H1 (cell line): Measurements from ENCODE around the gene PLCL1. TPM values are rescaled to one million over a fixed set of nuclear protein-coding genes. Genes with fewer than 3 reads are reported as not detected.

Experiments
- CTCF ChIA-PET: fragments of 300-600 bp; sonication (Branson Sonifier 250); formaldehyde crosslinking; loops from one replicate; lab custom pipeline; 2021; ENCODE audit not compliant: partially characterized antibody; lab: Charles Lee
- POLR2A ChIA-PET: fragments of 300-600 bp; sonication (Branson Sonifier 250); formaldehyde crosslinking; loops from one replicate; lab custom pipeline; 2021; ENCODE audit warnings: inconsistent platforms; ENCODE audit not compliant: partially characterized antibody; lab: Charles Lee
- DNase-seq, 2 experiments: peaks; one replicate each; pipeline versions ENCODE4 v3.0.0 to v3.0.0-alpha.2; 2010 to 2022; ENCODE audit warnings: low spot score in 2 of 2, low read depth in 1 of 2, mixed read lengths in 1 of 2
- FAIRE-seq: peaks from 2 replicates; lab custom pipeline; 2011; peaks lifted over from hg19 to GRCh38; lab: Jason Lieb, UNC
- H2AFZ ChIP-seq: 2 replicates; pipeline ENCODE4 v1.8.1; 2012; ENCODE audit warnings: low read length, inconsistent platforms
- H2AK5ac ChIP-seq: 2 replicates; pipeline ENCODE4 v1.6.1; 2013; ENCODE audit warnings: low read depth, low read length
- H2BK120ac ChIP-seq: replicated peaks from 2 replicates; pipeline ENCODE3; 2013; ENCODE audit warnings: low read depth, low read length, inconsistent platforms
- H2BK12ac ChIP-seq: 2 replicates; pipeline ENCODE4 v1.6.1; 2013; ENCODE audit warnings: low read depth, low read length
- H2BK15ac ChIP-seq: 2 replicates; pipeline ENCODE4 v1.6.1; 2013; ENCODE audit warnings: low read length
- H2BK20ac ChIP-seq: 2 replicates; pipeline ENCODE4 v1.6.1; 2013; ENCODE audit warnings: low read length
- H2BK5ac ChIP-seq: 2 replicates; pipeline ENCODE4 v1.6.1; 2013; ENCODE audit warnings: low read depth, low read length
- H3K14ac ChIP-seq: 2 replicates; pipeline ENCODE4 v1.6.1; 2013; ENCODE audit warnings: inconsistent platforms; ENCODE audit not compliant: insufficient read length
- H3K18ac ChIP-seq: 2 replicates; pipeline ENCODE4 v1.6.1; 2013; ENCODE audit warnings: low read length; ENCODE audit errors: extremely low read depth
- H3K23ac ChIP-seq: 2 replicates; pipeline ENCODE4 v1.6.1; 2013; ENCODE audit warnings: inconsistent platforms; ENCODE audit not compliant: insufficient read length
- H3K23me2 ChIP-seq: 2 replicates; pipeline ENCODE4 v1.6.1; 2013; ENCODE audit warnings: low read depth, low read length
- H3K27ac ChIP-seq: 2 replicates; pipeline ENCODE4 v1.6.1; 2011; ENCODE audit warnings: low read depth, low read length, inconsistent platforms
- H3K27me3 ChIP-seq, 4 experiments: replicated peaks in 1 of 4; 1 replicate in 1 of 4; 2 replicates in 3 of 4; pipeline versions ENCODE4 v1.6.1 to v1.8.1; 2011 to 2013; ENCODE audit warnings: low read length in 3 of 4, mild to moderate bottlenecking in 3 of 4, inconsistent platforms in 2 of 4, mixed read lengths in 2 of 4, moderate library complexity in 1 of 4; ENCODE audit not compliant: control insufficient read depth in 3 of 4, insufficient read depth in 3 of 4; ENCODE audit errors: extremely low read depth in 1 of 4
- H3K36me3 ChIP-seq, 4 experiments: 2 replicates each; pipeline versions ENCODE4 v1.6.1 to v1.8.1; 2011 to 2013; ENCODE audit warnings: mild to moderate bottlenecking in 4 of 4, low read length in 3 of 4, moderate library complexity in 2 of 4, control low read depth in 1 of 4, inconsistent platforms in 1 of 4; ENCODE audit not compliant: insufficient read depth in 4 of 4, control insufficient read depth in 2 of 4
- H3K4ac ChIP-seq: replicated peaks from 2 replicates; pipeline ENCODE3; 2013; ENCODE audit warnings: low read length, low read depth, mixed read lengths, inconsistent platforms; ENCODE audit not compliant: insufficient read length
- H3K4me1 ChIP-seq, 4 experiments: replicated peaks in 1 of 4; 1 replicate in 1 of 4; 2 replicates in 3 of 4; pipeline versions ENCODE4 v1.6.1 to v1.8.1; 2011 to 2013; ENCODE audit warnings: low read length in 3 of 4, inconsistent platforms in 2 of 4, mixed read lengths in 1 of 4; ENCODE audit not compliant: insufficient read depth in 4 of 4, control insufficient read depth in 3 of 4
- H3K4me2 ChIP-seq, 2 experiments: 2 replicates each; pipeline versions ENCODE4 v1.6.1 to v1.8.1; 2011 to 2013; ENCODE audit warnings: low read depth in 2 of 2, low read length in 2 of 2, control low read depth in 1 of 2, inconsistent platforms in 1 of 2, mild to moderate bottlenecking in 1 of 2; ENCODE audit not compliant: insufficient read depth in 1 of 2
- H3K4me3 ChIP-seq, 4 experiments: fragments of 200-600, 300-600 bp in 1 of 4; sonication (generic), shearing (Covaris generic), sonication (Bioruptor Twin) in 1 of 4; 2 replicates each; pipeline versions ENCODE4 v1.5.1 to v1.8.1; 2011 to 2016; ENCODE audit warnings: low read length in 4 of 4, low read depth in 3 of 4, control low read depth in 2 of 4, inconsistent platforms in 2 of 4, mild to moderate bottlenecking in 2 of 4, mixed read lengths in 1 of 4, moderate library complexity in 1 of 4; ENCODE audit not compliant: insufficient read depth in 2 of 4; ENCODE audit errors: extremely low read depth in 1 of 4
- H3K56ac ChIP-seq: replicated peaks from 2 replicates; pipeline ENCODE3; 2013; ENCODE audit warnings: low read depth, mild to moderate bottlenecking, mixed read lengths, low read length, inconsistent platforms; ENCODE audit not compliant: insufficient read length
- H3K79me1 ChIP-seq: 2 replicates; pipeline ENCODE4 v1.6.1; 2013; ENCODE audit warnings: low read depth, low read length, control low read depth
- H3K79me2 ChIP-seq, 2 experiments: 2 replicates each; pipeline versions ENCODE4 v1.6.1 to v1.8.1; 2012 to 2013; ENCODE audit warnings: low read length in 2 of 2, mild to moderate bottlenecking in 2 of 2, inconsistent platforms in 1 of 2; ENCODE audit not compliant: insufficient read depth in 2 of 2, control insufficient read depth in 1 of 2
- H3K9ac ChIP-seq, 4 experiments: replicated peaks in 1 of 4; 1 replicate in 1 of 4; 2 replicates in 3 of 4; pipeline versions ENCODE4 v1.6.1 to v1.8.1; 2011 to 2013; ENCODE audit warnings: low read depth in 3 of 4, low read length in 3 of 4, control low read depth in 2 of 4, mild to moderate bottlenecking in 2 of 4, moderate library complexity in 2 of 4, inconsistent platforms in 1 of 4; ENCODE audit errors: extremely low read depth in 1 of 4
- H3K9me3 ChIP-seq, 2 experiments: 2 replicates each; pipeline versions ENCODE4 v1.6.1 to v1.8.1; 2012 to 2013; ENCODE audit warnings: mild to moderate bottlenecking in 2 of 2, moderate library complexity in 2 of 2, control low read depth in 1 of 2, inconsistent platforms in 1 of 2, low read depth in 1 of 2, low read length in 1 of 2, mixed read lengths in 1 of 2; ENCODE audit not compliant: insufficient read depth in 2 of 2
- H4K20me1 ChIP-seq, 2 experiments: replicated peaks in 1 of 2; 2 replicates each; pipeline versions ENCODE3 to v1.8.1; 2011 to 2013; ENCODE audit warnings: inconsistent platforms in 2 of 2, low read length in 2 of 2, mild to moderate bottlenecking in 1 of 2; ENCODE audit not compliant: insufficient read depth in 2 of 2, control insufficient read depth in 1 of 2
- H4K5ac ChIP-seq: 2 replicates; pipeline ENCODE4 v1.6.1; 2013; ENCODE audit warnings: low read length, low read depth, mixed read lengths, inconsistent platforms; ENCODE audit not compliant: insufficient read length
- H4K8ac ChIP-seq: 2 replicates; pipeline ENCODE4 v1.8.0; 2013; ENCODE audit warnings: mild to moderate bottlenecking, moderate library complexity, low read length, inconsistent platforms; ENCODE audit not compliant: insufficient read depth; ENCODE audit errors: extremely low read depth
- H4K91ac ChIP-seq: replicated peaks from 2 replicates; pipeline ENCODE3; 2013; ENCODE audit warnings: low read length, mixed read lengths, inconsistent platforms; ENCODE audit not compliant: insufficient read length
- CEBPB ChIP-seq: IDR thresholded peaks from 2 replicates; pipeline ENCODE4 v1.6.1; 2012; ENCODE audit warnings: low read depth, low read length
- CREB1 ChIP-seq: IDR thresholded peaks from 2 replicates; pipeline ENCODE4 v1.6.1; 2012; ENCODE audit warnings: inconsistent platforms
- EZH2 ChIP-seq: fragments of 200-600 bp; sonication (generic); IDR thresholded peaks from 2 replicates; pipeline ENCODE4 v1.7.1; 2012; ENCODE audit warnings: low read depth, mild to moderate bottlenecking, moderate library complexity, low read length, inconsistent platforms; ENCODE audit not compliant: severe bottlenecking
- NANOG ChIP-seq: IDR thresholded peaks from 2 replicates; pipeline ENCODE4 v1.6.1; 2011; ENCODE audit warnings: low read length, low read depth, mild to moderate bottlenecking, inconsistent platforms; ENCODE audit not compliant: insufficient read depth, poor library complexity, severe bottlenecking
- POU5F1 ChIP-seq: IDR thresholded peaks from 2 replicates; pipeline ENCODE4 v1.6.1; 2011; ENCODE audit warnings: low read depth, mild to moderate bottlenecking, low read length, moderate library complexity
- RAD21 ChIP-seq, 2 experiments: IDR thresholded peaks in 1 of 2; conservative IDR thresholded peaks in 1 of 2; 2 replicates each; pipeline ENCODE4 v1.6.1; 2011; ENCODE audit warnings: low read depth in 2 of 2, low read length in 2 of 2, improper control_type of control experiment in 1 of 2, inconsistent platforms in 1 of 2, mild to moderate bottlenecking in 1 of 2, moderate library complexity in 1 of 2
- SIN3A ChIP-seq, 2 experiments: IDR thresholded peaks in 1 of 2; conservative IDR thresholded peaks in 1 of 2; 2 replicates each; pipeline ENCODE4 v1.6.1; 2011 to 2012; ENCODE audit warnings: low read length in 2 of 2, improper control_type of control experiment in 1 of 2, low read depth in 1 of 2, mild to moderate bottlenecking in 1 of 2
- USF2 ChIP-seq: IDR thresholded peaks from 2 replicates; pipeline ENCODE4 v1.6.1; 2011; ENCODE audit warnings: low read length, improper control_type of control experiment
- WGBS, 2 experiments: shearing (Covaris generic) in 1 of 2; methylation state at CpG; one replicate each; pipeline versions ENCODE4 v1.1.6 to v1.1.7; 2013 to 2015; ENCODE audit warnings: low lambda C conversion rate in 2 of 2, mixed read lengths in 2 of 2, inconsistent platforms in 1 of 2, low coverage in 1 of 2, missing lambda C conversion rate in 1 of 2; ENCODE audit not compliant: insufficient replicate concordance in 2 of 2, insufficient coverage in 1 of 2, insufficient read length in 1 of 2; ENCODE audit errors: extremely low coverage in 1 of 2, missing lambda C conversion rate in 1 of 2; 5-methylcytosine and 5-hydroxymethylcytosine counted together
- polyA plus RNA-seq, 7 experiments: library from polyadenylated mRNA; depleted of rRNA in 3 of 7; stranded (reverse) in 5 of 7; unstranded in 2 of 7; fragments of >200 nt in 5 of 7; fragments of 200-250 nt in 2 of 7; gene quantifications; 1 replicate in 5 of 7; 2 replicates in 1 of 7; 4 replicates in 1 of 7; pipeline versions ENCODE4 v1.2.1 to v1.2.3, GENCODE V29; 2011 to 2013; ENCODE audit warnings: missing spikeins in 2 of 7, mixed read lengths in 2 of 7
- total RNA-seq: library from RNA; stranded (reverse); fragmentation: NEBNext Ultra II Directional; extraction: Animal tissue kit (Norgen Biotek cat#: 25700); gene quantifications from 2 replicates; pipeline ENCODE4 v1.2.1, GENCODE V29; 2021
- TF ChIP-seq, protein P1 (sequence below): IDR thresholded peaks from 2 replicates; pipeline ENCODE4 v1.6.1; 2011; ENCODE audit warnings: low read depth, mild to moderate bottlenecking, low read length; ENCODE audit not compliant: insufficient read depth
- TF ChIP-seq, protein P2 (sequence below): IDR thresholded peaks from 2 replicates; pipeline ENCODE4 v1.6.1; 2012; ENCODE audit warnings: low read length, inconsistent platforms

Gene PLCL1
- total and polyA plus RNA-seq, 2 of the 8 experiments (the other 6 are each of a cell fraction or from before 2014, with no cell fraction given), result not detected

DNA sequence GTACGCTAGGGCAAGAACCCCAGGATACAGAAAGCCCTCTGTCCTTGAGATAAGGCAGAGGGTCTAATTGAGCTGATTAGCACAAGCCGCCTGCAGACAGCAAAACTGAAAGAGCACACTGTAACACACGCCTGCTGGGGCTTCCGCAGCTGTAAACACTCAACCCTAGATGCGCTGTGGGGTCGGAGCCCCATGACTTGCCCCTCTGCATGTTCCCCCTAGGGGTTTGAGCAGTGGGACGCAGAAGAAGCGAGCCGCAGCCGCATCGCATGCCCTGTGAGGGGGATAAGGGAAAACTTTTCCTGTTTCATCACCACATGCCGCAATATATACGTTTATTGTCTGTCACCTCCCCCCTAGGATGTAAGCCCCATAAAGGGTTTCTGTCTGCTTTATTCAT, 384.6 kb downstream of the PLCL1 start:
- no peaks in the 10 kb centered on the region for H3K79me2 ChIP-seq
- TF ChIP-seq NANOG (no peak), EZH2 (no peak), CEBPB (no peak), SIN3A (conservative IDR thresholded peaks at IDR 0.05 in 1 of 2, IDR thresholded peaks at IDR 0.05 in 1 of 2; ENCODE audit: low read depth in 1 of 2, low read length in 2 of 2) (no peak), USF2 (no peak), POU5F1 (no peak), CREB1 (no peak), RAD21 (IDR thresholded peaks at IDR 0.05 in 1 of 2, conservative IDR thresholded peaks at IDR 0.05 in 1 of 2; ENCODE audit: low read depth in 2 of 2, low read length in 2 of 2) (no peak)
- TF ChIP-seq, protein P1, sequence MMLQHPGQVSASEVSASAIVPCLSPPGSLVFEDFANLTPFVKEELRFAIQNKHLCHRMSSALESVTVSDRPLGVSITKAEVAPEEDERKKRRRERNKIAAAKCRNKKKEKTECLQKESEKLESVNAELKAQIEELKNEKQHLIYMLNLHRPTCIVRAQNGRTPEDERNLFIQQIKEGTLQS, result no peak
- TF ChIP-seq, protein P2, sequence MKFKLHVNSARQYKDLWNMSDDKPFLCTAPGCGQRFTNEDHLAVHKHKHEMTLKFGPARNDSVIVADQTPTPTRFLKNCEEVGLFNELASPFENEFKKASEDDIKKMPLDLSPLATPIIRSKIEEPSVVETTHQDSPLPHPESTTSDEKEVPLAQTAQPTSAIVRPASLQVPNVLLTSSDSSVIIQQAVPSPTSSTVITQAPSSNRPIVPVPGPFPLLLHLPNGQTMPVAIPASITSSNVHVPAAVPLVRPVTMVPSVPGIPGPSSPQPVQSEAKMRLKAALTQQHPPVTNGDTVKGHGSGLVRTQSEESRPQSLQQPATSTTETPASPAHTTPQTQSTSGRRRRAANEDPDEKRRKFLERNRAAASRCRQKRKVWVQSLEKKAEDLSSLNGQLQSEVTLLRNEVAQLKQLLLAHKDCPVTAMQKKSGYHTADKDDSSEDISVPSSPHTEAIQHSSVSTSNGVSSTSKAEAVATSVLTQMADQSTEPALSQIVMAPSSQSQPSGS, result no peak

More for the DNA sequence above, 384.6 kb downstream of the PLCL1 start:
- Histone ChIP-seq H2BK12ac (no peak overlapping the region), H4K20me1 (no peaks in the 10 kb centered on the region), H3K4me3 (no peak overlapping the region), H3K56ac (no peak overlapping the region), H3K14ac (no peak overlapping the region), H4K91ac (no peak overlapping the region), H2BK15ac (no peak overlapping the region), H3K9me3 (no peaks in the 10 kb centered on the region), H3K27ac (no peak overlapping the region), H3K4me1 (no peaks in the 10 kb centered on the region), H2BK120ac (no peak overlapping the region), H3K4ac (no peak overlapping the region), H3K18ac (no peak overlapping the region), H3K79me1 (no peaks in the 10 kb centered on the region), H2AFZ (no peak overlapping the region), H3K27me3 (no peaks in the 10 kb centered on the region), H3K36me3 (no peaks in the 10 kb centered on the region), H3K23ac (no peak overlapping the region), H4K8ac (no peak overlapping the region), H2BK20ac (no peak overlapping the region), H3K4me2 (no peak overlapping the region; a peak in 1 of 4 replicates), H4K5ac (no peak overlapping the region), H3K9ac (no peak overlapping the region), H2AK5ac (no peak overlapping the region), H2BK5ac (no peak overlapping the region), H3K23me2 (no peaks in the 10 kb centered on the region; the same call in 1 of the 2 replicates)
- DNase-seq (no peak), FAIRE-seq (no peak)
- 95% methylated on average over 13 of the region's 13 CpGs; no CpG with 5 or more reads in 1 of the 2 experiments for WGBS, 2 experiments
- CTCF ChIA-PET, result no interaction called here
- POLR2A ChIA-PET, result no interaction called here
